Neural progenitor cell (in vitro differentiated cells): ENCODE data around the gene AHSP. TPM values are rescaled to one million over a fixed set of nuclear protein-coding genes. Genes with fewer than 3 reads are reported as not detected.

Experiments
- DNase-seq: peaks from one replicate; pipeline ENCODE4 v3.0.0-alpha.2; 2016; ENCODE audit warnings: low spot score
- H2AFZ ChIP-seq: fragments of 200-600 bp; sonication (generic); replicated peaks from 2 replicates; pipeline ENCODE4 v1.6.1; 2016; ENCODE audit warnings: antibody characterized with exemption
- H3F3A ChIP-seq: fragments of 200-600 bp; sonication (generic); 2 replicates; pipeline ENCODE4 v1.6.1; 2016; ENCODE audit warnings: antibody characterized with exemption, low read depth
- H3K27ac ChIP-seq: fragments of 200-600 bp; sonication (generic); 2 replicates; pipeline ENCODE4 v1.5.1; 2016; ENCODE audit warnings: mild to moderate bottlenecking
- H3K27me3 ChIP-seq: fragments of 200-600 bp; sonication (generic); 2 replicates; pipeline ENCODE4 v1.6.1; 2016; ENCODE audit warnings: mild to moderate bottlenecking, moderate library complexity
- H3K36me3 ChIP-seq: fragments of 200-600 bp; sonication (generic); 2 replicates; pipeline ENCODE4 v1.5.1; 2016
- H3K4me1 ChIP-seq: fragments of 200-600 bp; sonication (generic); 2 replicates; pipeline ENCODE4 v1.6.1; 2016; ENCODE audit warnings: mixed run types
- H3K4me2 ChIP-seq: fragments of 200-600 bp; sonication (generic); 2 replicates; pipeline ENCODE4 v1.6.1; 2016
- H3K4me3 ChIP-seq: fragments of 200-600 bp; sonication (generic); 2 replicates; pipeline ENCODE4 v1.5.1; 2016
- H3K79me2 ChIP-seq: fragments of 200-600 bp; sonication (generic); 2 replicates; pipeline ENCODE4 v1.6.1; 2016; ENCODE audit warnings: low read depth
- H3K9ac ChIP-seq: fragments of 200-600 bp; sonication (generic); 2 replicates; pipeline ENCODE4 v1.6.1; 2016
- H3K9me3 ChIP-seq: fragments of 200-600 bp; sonication (generic); 2 replicates; pipeline ENCODE4 v1.5.1; 2016; ENCODE audit warnings: low read depth
- H4K20me1 ChIP-seq: fragments of 200-600 bp; sonication (generic); 2 replicates; pipeline ENCODE4 v1.6.1; 2016; ENCODE audit warnings: low read depth
- H3K27ac Mint-ChIP-seq: 3 replicates; pipeline ENCODE4 v1.8.0; 2021; ENCODE audit warnings: mixed read lengths
- H3K27me3 Mint-ChIP-seq: 2 replicates; pipeline ENCODE4 v1.8.0; 2022; ENCODE audit warnings: low read depth, mild to moderate bottlenecking, inconsistent platforms, moderate library complexity, mixed read lengths; ENCODE audit not compliant: insufficient read depth
- H3K36me3 Mint-ChIP-seq: 3 replicates; pipeline ENCODE4 v1.8.0; 2021; ENCODE audit warnings: mixed read lengths
- H3K4me1 Mint-ChIP-seq: 3 replicates; pipeline ENCODE4 v1.8.0; 2021; ENCODE audit warnings: mixed read lengths
- H3K4me3 Mint-ChIP-seq: 3 replicates; pipeline ENCODE4 v1.8.0; 2021; ENCODE audit warnings: mild to moderate bottlenecking, moderate library complexity, mixed read lengths
- H3K9me3 Mint-ChIP-seq: 3 replicates; pipeline ENCODE4 v1.8.0; 2020; ENCODE audit warnings: mixed read lengths
- CTCF ChIP-seq: fragments of 200-600 bp; sonication (generic); IDR thresholded peaks from 2 replicates; pipeline ENCODE4 v1.5.1; 2017; ENCODE audit warnings: antibody characterized with exemption, mild to moderate bottlenecking
- EZH2 ChIP-seq: fragments of 200-600 bp; sonication (generic); IDR thresholded peaks from 2 replicates; pipeline ENCODE4 v1.6.1; 2017; ENCODE audit warnings: antibody characterized with exemption, mild to moderate bottlenecking, moderate library complexity
- EZH2phosphoT487 ChIP-seq: fragments of 200-600 bp; sonication (generic); IDR thresholded peaks from 2 replicates; pipeline ENCODE4 v1.6.1; 2017; ENCODE audit warnings: antibody characterized with exemption
- total RNA-seq: library from RNA; depleted of rRNA; stranded (reverse); fragments of >200 nt; gene quantifications from 2 replicates; pipeline ENCODE4 v1.2.3, GENCODE V29; 2015; ENCODE audit warnings: low replicate concordance

The AHSP gene
- not detected in 2 replicates for total RNA-seq

GRCh38 chr16:31527734-31528274, at the start of gene AHSP:
Gene AHSP (plus strand): TSS chr16:31527900. CDS start chr16:31528140, 240 bp downstream.
- H3K27me3 ChIP-seq = peaks cover 52% of the 10 kb centered on the region
- H3F3A ChIP-seq = peaks cover 3% of the 10 kb centered on the region
- Mint-ChIP-seq H3K27ac (no peak within 1 kb of the TSS), H3K27me3 (peaks cover 33% of the 10 kb centered on the region), H3K4me3 (no peak within 1 kb of the TSS), H3K36me3 (no peaks in the 10 kb centered on the region), H3K4me1 (no peaks in the 10 kb centered on the region), H3K9me3 (peaks cover 7% of the 10 kb centered on the region)
- no peak for TF ChIP-seq EZH2
- no peak for TF ChIP-seq EZH2phosphoT487
- TF ChIP-seq CTCF = no peak
- H3K79me2 ChIP-seq = no peaks in the 10 kb centered on the region
- no peak within 1 kb of the TSS for H3K27ac ChIP-seq
- peak within 1 kb of the TSS; percentile 58 for H3K4me3 ChIP-seq
- no peak within 1 kb of the TSS for H3K9ac ChIP-seq
- no peak for DNase-seq
- H3K4me1 ChIP-seq = peaks cover 8% of the 10 kb centered on the region
- H2AFZ ChIP-seq = peak within 1 kb of the TSS; percentile 99
- H4K20me1 ChIP-seq = no peaks in the 10 kb centered on the region
- H3K9me3 ChIP-seq = no peaks in the 10 kb centered on the region
- peak within 1 kb of the TSS; percentile 97 for H3K4me2 ChIP-seq
- no peaks in the 10 kb centered on the region for H3K36me3 ChIP-seq

- H2AFZ ChIP-seq = no peak overlapping the region
- TF ChIP-seq EZH2 (no peak), EZH2phosphoT487 (no peak), CTCF (no peak)
- Mint-ChIP-seq H3K27me3 (peaks cover 42% of the 10 kb centered on the region), H3K27ac (no peak overlapping the region), H3K9me3 (no peaks in the 10 kb centered on the region), H3K4me3 (peak overlapping the region; percentile 43), H3K36me3 (peaks cover 4% of the 10 kb centered on the region), H3K4me1 (peaks cover 12% of the 10 kb centered on the region)
- H3F3A ChIP-seq = peaks cover 7% of the 10 kb centered on the region
- H3K9ac ChIP-seq = no peak overlapping the region
- no peak overlapping the region for H3K27ac ChIP-seq
- no peak overlapping the region for H3K4me2 ChIP-seq
- H3K9me3 ChIP-seq = no peaks in the 10 kb centered on the region
- no peaks in the 10 kb centered on the region for H3K79me2 ChIP-seq
- peaks cover 100% of the 10 kb centered on the region for H3K27me3 ChIP-seq
- no peak for DNase-seq
- H3K4me1 ChIP-seq = no peaks in the 10 kb centered on the region
- no peak overlapping the region for H3K4me3 ChIP-seq
- no peaks in the 10 kb centered on the region for H3K36me3 ChIP-seq
- H4K20me1 ChIP-seq = peaks cover 19% of the 10 kb centered on the region
Measured at GRCh38 chr16:31478956-31479355, 48.7 kb upstream of the AHSP start.

- H3K9me3 ChIP-seq = no peaks in the 10 kb centered on the region
- Mint-ChIP-seq H3K36me3 (peaks cover 3% of the 10 kb centered on the region), H3K4me3 (no peak overlapping the region), H3K27ac (no peak overlapping the region), H3K27me3 (peaks cover 46% of the 10 kb centered on the region), H3K9me3 (no peaks in the 10 kb centered on the region), H3K4me1 (peaks cover 12% of the 10 kb centered on the region)
- H3K4me2 ChIP-seq = no peak overlapping the region
- no peak overlapping the region for H3K27ac ChIP-seq
- no peak for DNase-seq
- H2AFZ ChIP-seq = no peak overlapping the region
- H3F3A ChIP-seq = peaks cover 7% of the 10 kb centered on the region
- H3K36me3 ChIP-seq = no peaks in the 10 kb centered on the region
- peaks cover 100% of the 10 kb centered on the region for H3K27me3 ChIP-seq
- no peaks in the 10 kb centered on the region for H3K4me1 ChIP-seq
- peaks cover 19% of the 10 kb centered on the region for H4K20me1 ChIP-seq
- TF ChIP-seq EZH2phosphoT487 (no peak), EZH2 (no peak), CTCF (no peak)
- H3K9ac ChIP-seq = no peak overlapping the region
- H3K4me3 ChIP-seq = no peak overlapping the region
- no peaks in the 10 kb centered on the region for H3K79me2 ChIP-seq
Measured at GRCh38 chr16:31479751-31480150, 47.9 kb upstream of the AHSP start.
